HG02970 (cell line): ENCODE measurements around the gene TMEM86B.

Experiments
- ATAC-seq: cut with Tn5 transposase; IDR thresholded peaks from one replicate; pipeline ENCODE4 v1.9.1; 2021; ENCODE audit warnings: mild to moderate bottlenecking, moderate library complexity, moderate number of reproducible peaks; ENCODE audit not compliant: unreplicated experiment, low FRiP score

The TMEM86B gene

DNA sequence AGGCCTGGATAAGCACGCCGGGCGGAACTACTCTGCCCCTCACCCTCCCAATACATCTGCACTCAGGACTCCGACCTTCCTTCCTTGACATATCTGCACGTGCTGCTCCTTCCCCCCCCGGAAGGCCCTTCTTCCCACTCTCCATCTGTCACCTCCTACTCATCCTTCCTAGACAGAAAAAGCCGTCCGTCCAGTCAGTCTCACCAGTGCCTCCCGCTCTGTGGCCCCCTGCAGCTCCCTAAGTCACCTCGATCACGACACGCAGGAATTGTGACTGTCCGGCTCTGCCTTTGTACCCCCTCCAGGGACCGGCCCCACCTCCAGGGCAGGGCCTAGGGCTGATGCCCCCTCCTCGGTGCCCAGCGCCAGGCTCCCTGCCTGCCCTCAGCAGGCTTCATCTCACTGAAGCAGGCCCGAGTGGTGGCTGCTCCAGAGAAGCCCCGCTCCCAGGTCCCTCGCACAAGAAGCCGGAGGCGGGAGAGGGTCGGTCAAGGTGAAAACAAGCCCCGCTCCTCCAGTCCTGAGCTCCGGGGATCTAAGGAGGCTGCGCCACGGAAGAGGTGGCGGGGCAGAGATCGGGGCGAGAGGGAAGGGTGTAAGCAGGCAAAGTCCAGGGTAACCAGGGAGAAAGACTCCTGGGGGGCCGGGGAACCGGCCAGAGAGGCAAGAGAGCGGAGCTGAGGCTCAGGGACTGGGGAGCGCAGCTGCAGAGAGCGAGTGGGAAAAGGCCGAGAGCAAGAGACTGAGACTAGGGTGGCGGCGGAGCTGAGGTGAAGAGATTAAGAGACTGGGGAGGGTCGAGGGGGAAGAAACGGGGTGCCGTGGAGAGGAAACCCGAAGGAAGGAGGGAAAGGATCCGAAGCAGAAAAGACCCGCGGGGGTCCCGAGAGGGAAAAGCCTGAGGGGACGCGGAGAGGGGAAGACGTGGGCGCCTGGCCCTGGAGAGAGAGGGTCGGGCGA is 29.2 kb upstream of the TMEM86B start:
- ATAC-seq: no peak

DNA sequence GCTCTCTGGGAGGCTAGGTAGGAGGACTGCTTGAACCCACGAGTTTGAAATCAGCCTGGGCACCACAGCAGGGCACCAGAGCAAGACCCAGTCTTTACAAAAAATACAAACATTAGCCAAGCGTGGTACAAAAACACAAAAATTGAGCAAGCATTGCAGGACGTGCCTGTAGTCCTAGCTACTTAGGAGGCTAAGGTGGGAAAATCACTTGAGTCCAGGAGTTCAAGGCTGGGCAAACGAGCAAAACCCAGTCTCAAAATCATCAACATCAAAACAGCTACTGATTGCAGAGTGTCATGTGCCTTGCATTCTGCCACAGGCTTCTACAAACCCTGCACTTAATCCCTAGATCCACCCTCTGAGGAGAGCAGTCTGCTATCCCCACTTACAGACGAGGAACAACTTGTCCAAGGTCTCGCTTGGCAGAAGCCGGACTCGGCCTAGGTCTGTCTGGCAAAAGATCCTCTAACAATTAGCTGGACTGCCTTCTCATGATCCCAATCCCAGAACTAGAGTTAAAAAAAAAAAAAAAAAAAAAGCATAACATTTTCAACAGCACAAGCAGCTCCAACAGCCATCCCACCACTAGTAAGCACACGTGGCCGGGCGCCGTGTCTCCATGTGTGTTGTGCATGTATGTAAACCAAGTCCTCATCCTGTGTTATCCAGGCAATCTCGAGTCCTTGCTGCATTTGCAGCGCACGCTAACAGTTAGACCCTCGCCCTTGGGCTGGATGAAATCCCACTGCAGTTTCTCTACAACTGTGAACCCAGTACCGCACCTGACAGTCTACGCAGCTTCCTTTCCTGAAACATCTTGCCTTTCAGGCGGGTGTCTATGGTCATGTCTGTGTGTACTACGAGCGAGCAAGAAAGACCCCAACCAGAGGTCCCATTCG is 28.2 kb upstream of the TMEM86B start:
- no peak for ATAC-seq

DNA sequence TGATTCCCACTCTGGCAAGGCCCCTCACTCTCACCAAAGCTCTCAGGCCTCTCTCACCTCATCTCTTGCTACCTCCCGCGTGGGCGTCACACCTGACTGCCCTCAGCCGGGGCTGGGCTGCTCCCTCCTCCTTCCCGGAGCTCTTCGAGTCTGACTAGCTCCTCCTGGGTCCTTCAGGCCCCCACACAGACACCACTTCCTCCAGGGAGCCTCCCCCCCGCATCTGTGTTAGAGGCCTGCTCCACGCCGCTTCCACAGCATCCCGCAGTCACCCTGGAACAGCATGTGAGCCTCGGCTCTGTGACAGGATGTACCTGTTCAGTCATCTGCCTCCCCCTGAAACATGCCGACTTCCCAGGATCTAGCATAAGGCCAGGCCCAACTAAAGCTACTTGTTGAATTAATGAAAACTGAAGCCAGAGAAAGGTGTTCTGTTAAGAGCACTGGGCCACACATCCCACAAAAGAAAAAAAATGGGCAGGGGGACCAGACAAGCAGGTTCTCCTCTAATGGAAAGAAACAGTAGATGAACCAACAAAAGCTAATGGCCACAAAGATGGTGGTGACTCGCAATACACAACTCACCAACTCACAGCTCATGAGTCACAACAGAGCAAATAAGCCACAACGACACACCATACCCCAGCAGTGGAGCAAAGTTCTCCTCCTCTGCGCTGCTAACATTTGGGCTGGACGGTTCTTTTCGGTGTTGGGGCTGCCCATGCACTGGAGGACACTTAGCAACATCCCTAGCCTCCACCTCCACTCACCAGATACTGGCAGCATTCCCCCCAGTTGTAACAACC is 27.3 kb upstream of the TMEM86B start:
- ATAC-seq: no peak

DNA sequence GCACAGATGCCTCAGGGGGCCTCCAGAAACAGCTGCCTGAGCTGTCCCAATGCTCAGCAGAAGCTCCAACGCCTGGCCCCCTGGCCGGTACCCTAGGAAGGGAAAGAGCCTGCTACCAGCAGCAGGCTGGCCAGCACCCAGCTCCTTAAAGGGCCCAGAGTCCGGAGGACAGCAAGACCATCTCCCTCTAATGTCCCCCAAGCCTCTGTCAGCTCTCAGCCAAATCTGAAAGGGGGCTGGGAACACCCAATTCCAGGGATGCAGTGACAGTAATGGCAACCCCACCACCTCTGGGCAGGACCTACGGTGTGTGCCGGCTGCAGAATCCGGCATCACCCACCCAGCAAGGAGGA is 26.0 kb upstream of the TMEM86B start:
- no peak for ATAC-seq

DNA sequence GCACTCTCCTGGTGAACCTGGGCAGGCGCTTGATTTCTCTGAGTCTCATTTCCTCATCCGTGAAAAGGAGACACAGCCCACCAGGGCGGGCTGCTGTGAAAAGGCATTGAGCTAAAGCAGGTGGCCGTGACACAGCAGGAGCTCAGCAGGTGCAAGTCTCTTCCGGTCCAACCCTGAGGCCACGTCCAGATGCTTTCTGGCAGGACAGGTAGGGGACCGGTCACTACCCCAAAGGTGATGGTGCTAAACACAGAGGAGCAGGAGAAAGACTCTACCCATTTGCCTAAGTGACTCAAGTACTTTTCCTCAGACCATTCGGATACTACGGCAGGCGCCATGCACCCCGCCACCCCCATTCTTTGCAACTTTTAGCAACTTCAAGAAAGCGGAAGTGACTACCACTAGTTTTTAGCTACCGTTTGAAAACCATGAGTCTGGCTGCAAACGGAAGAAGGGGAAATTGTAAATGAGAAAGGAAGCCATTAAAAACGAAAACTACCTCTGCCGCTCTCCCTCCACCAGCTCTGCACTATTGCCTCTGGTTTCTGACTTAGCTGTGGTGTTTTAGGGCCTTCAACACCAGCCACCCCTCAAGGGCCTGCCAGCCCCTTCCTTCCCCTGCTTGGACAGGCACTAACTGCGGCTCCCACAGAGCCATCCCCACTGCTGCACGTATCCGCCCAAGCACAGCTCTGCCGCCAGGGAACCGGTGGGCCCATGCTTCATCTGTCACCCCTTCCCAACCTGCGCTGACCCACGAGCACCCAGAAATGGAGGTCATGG is 25.5 kb upstream of the TMEM86B start:
- no peak for ATAC-seq

DNA sequence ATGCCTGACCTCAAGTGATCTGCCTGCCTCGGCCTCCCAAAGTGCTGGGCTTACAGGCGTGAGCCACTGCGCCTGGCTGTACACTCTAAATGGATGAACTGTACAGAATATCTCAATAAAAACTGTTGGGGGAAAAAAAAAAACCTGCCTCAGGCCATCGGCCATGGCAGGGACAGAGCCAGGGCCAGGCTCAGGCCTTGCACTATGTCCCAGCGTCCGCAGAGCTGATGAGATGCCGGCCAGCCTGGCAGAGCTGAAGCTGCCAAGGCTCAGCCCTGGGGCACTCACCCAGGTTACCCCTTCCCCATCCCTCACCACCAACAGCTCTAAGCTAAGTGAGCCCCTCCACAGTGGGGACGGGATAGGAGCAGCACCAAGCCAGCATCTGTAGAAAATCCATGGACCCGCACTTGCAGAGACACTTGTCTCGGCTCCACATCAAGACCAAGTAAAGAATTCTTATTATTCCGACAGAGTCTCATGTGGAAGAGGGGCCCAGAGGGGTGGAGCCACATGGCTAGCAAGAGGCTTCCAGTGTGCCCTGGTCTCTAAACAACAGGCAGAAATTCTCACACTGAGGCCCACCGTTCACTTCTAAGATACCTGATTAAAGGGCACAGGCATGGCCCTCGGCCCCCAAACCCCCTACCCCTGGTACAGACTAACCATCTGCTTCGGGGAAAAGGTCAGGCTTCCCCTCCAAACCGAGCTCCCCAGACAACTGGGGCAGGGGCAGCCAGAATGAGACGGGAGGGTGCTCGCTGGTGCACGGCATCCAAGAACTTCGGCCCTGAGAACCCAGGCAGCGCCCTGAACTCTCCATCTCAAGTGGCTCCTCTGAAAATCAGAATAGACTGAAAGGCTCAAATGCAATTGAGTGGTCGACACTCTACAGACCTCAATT is 24.4 kb upstream of the TMEM86B start:
- no peak for ATAC-seq

DNA sequence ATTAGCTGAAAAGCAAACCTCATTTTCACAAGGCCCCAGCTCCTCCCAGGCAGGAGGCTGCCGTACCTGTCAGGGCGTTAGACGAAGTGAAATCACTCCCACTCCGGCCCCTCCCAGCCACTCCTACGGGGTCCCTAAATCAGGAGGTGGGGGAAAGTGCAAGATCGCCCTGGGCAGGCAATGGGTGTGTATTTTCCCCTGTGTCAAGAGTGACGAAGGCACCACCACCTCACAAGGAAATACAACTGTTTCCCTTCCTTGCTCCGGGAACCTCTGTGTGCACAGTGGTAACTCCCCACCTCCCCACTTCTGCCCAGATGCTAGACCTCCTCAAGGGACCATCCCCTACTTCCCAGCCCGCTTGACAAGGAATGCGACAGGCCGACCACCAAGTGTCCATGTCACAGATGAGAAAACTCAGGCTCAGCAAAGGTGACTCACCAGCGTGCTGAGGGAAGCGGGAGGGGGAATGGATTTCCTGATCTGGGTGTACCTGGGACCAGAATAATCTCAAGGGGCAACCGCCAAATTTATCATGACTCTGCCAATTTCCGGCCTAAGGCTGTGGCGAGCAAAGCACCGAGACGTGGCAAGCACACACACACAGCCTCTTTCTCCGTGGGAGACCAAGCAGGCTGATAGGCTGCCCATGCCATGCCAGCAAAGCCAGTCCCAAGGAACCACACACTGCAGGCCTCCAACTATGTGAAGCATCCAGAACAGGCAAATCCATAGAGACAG is 22.9 kb upstream of the TMEM86B start:
- no peak for ATAC-seq

DNA sequence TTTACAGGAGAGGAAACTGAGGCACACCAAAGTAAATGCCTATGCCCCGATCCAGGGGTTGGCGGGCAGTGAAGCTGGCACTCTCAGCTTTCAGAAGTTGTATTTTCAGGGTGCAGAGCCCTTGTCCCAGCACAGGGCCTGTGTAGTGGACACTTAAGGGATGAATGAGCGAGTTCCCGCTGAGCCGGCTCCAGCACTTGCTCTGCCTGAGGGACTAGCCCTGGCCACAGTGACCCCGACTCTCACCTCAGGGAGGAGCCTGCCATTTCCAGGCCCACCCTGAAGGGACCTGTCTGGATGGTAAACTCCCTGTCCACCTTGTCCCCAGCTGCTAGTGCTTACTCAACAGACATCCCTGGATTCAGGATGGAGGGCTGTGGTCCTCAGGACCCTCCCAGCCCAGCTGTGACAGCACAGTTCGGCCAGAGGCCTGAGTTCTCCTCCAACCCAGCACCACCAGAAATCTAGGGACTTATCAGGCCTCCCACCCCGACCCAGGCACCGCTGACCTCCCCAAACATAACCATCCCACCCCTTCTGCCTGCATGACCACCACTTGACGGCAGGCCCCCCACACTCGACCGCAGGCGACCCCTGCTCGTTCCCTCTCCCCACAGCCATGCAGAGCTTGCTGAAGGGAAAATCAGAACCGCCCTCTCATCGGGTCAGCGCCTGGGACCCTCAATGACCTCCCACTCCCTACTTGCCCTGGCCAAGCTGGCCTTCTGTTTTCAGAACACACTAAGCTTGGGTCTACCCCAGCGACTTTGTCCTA is 21.9 kb upstream of the TMEM86B start:
- ATAC-seq: no peak

DNA sequence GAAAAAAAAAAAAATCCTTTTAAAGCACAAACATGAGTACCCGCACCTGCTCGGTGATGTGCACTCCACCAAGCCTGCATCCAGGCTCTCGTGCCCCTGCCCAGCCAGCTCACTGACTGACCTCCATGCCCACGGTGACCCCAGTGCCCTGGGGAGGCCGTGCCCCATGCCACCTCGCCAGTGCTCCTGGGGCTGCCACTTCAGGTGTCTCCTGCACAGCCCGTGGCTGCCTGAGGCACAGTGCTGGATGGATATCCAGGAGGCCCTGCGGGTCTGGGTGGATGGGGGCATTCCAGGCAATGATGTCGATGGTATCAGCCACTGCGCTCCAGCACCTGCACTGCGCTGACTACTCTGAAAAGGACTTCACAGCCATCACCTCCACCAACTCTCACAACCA is 21.3 kb upstream of the TMEM86B start:
- ATAC-seq: no peak

DNA sequence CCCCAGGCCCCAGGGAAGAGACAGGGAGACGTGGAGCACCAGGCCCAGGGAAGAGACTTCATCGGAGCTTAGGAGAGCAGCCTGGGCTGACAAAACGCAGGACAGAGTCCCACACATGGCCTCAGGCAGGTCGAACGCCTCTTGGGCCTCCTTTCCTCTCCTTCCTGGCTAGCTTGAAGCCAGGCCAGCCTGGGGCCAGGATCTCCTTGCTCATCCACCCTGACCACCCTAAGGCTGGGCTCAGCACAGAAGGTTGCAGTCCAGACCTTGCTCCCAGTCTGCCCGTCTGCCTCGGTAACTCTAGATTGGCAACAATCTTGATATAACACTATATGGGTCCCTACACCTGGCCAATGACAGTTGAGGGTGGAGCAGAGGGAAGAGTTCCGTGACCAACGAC is 20.1 kb upstream of the TMEM86B start:
- ATAC-seq: no peak

DNA sequence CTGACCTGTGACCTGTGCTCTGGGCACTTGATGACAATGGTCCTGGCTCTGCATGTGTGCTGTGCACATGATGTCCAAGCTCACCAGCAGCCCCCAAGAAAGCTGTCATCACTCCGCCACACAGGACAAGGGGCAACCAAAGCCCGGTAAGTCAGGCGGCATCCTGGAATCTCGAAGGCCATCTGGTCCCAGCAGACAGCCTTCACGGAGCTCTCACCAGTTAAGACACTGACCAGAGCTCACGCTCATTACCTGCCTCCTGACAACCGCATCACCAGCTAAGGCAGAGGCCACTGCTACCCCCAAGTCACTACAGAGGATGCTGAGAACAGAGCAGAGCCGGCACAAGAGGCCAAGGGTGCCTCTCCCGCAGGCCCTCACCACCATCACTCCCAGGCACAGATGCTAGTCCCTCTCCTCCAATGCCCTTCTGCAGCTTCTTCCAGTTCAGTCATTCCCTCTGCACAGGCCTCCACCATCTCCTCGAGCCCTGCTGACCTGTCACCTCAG is 19.7 kb upstream of the TMEM86B start:
- no peak for ATAC-seq

DNA sequence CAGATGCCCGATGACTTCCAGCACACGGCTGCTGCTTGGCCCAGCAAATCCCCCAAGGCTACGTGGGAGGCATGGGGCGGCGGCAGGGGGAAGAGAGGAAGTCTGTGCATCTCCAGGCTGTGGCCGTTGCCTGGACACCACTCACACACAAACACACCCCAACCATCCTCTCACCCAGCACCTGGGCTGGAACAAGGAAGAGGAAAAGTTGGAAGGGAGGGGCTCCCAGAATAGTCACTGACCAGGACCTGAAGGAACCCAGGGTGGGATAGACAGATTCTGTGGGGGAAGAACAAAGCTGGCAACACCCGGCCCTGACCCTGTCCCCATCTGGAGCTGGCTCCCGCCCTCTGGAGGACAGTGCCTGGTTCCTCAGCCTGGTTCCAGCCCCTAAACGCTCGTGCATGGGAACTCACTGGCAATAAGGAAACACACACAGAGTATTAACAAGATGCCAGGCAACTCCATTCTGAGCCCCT is 19.1 kb upstream of the TMEM86B start:
- ATAC-seq: no peak

DNA sequence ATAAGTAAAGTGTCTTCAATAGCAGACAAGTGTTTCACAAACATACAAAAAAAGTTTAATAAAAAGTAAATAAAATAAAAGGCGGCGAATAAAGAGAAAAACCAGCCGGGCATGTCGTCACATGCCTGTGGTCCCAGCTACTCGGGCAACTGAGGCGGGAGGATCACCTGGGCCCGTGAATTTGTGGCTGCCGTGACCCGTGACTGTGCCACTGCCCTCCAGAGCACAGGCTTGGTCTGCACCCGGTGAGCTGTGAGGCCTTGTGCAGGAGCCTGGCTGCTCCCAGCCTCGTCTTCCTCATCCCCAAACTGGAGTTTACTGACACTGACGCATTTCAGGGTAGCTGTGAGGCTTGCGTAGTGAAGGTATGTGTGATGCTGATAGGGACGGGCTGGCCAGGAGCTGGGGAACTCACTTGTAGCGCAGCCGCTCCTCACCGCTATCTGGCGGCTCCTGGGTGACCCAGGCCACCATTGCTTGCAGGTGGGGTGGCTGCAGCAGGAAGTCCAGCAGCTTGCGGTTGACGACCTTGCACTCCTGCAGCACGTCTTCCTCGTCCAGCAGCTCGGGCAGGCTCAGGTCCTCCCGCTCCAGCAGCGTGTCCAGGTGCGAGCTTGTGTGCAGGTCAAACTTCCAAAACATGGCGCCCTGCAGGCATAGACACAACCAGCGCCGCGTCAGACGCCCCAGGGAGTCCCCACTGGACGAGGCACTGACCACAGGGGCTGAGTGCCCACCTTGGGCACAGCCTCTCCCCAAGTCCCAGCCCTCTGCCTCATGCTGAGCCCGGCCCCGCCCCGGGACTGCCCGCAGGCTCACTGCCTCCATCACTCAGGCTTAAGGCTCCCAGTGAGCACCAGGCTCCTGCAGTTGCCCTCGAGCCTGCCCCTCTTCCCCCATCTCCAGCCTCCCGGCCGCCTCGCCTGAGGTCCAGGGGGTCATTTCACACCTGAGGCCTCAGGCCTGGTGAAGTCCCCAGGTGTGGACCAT is 18.2 kb upstream of the TMEM86B start:
- no peak for ATAC-seq

DNA sequence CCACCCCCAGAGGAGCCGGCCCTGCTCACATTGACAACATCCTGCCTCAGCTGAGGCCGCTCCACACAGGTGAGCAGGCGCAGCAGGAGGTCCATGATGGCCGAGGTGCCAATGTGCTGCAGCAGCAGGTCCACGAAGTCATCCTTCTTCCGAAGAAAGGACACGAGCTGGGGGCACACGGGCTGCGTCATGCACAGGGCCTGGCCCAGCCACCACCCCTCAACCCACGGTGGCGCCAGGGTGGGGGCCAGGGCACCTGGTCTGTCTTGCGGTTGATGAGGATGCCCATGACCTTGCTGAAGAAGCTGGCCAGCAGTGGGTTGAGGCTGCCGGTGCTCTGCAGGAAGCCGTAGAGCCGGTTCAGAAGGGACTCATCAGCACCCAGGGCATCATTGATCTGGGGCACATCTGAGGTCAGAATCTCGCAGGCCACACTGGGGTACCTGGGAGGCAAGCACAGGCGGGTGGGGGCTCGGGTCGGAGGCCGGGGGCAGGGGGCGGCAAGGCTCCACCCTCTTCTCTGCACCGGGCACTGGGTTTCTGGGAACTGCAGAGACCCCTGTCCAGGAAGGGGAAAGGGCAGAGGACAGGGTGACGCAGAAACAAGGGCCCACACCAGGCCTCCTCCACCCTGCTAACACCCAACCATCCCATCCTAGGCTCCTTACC is 16.8 kb upstream of the TMEM86B start:
- ATAC-seq: no peak

DNA sequence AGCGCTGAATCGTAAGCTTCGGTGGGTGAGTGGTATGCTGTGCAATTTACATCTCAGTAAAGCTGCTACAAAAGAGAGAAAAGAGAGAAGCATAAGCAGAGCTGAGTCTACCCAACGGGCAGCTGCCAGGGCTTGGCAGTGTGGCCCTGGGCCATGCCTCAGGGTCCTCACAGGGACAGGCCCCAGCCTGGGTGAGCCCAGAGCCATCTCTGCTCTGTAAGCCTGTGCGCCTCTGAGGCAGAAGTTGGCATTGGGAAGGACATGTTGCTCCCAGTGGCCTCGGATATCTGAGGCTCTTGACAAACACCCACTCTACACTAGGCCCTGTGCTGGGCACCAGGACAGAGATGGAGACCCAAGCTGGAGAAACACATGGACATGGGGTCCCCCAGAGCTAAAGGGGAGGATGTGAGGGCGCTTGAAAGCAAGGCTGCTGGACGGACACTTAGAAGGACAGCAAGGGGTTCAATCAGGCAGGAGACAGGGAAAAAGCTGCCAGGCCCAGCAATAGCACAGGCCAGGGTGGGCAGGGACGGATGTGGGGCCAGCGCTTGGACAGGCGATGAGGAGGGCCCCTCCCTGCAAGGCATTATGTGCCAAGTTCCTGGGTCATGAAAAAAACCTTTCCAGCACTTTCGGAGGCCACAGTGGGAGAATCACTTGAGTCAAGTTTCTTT is 15.6 kb upstream of the TMEM86B start:
- no peak for ATAC-seq
